HT-29 (cell line): ENCODE data around the gene NPAS1. TPM values are rescaled to one million over a fixed set of nuclear protein-coding genes. Genes with fewer than 3 reads are reported as not detected.
A peak's percentile ranks its signal among the peaks of the same experiment; 100 is the strongest.
"Not testable (repeated sequence)": the region's sequence is repeated elsewhere in the genome, so short reads cannot be mapped to it uniquely, and the experiment has no call there.

Experiments
- DNase-seq: peaks from one replicate; pipeline ENCODE4 v3.0.0-alpha.2; 2015; ENCODE audit warnings: low spot score
- total RNA-seq: library from RNA; depleted of rRNA; stranded (reverse); fragments of >200 nt; shearing (Covaris generic); gene quantifications from 2 replicates; pipeline ENCODE4 v1.2.3, GENCODE V29; 2014

Gene NPAS1
- total RNA-seq, 1 experiment from 2014 or later: not detected

DNA sequence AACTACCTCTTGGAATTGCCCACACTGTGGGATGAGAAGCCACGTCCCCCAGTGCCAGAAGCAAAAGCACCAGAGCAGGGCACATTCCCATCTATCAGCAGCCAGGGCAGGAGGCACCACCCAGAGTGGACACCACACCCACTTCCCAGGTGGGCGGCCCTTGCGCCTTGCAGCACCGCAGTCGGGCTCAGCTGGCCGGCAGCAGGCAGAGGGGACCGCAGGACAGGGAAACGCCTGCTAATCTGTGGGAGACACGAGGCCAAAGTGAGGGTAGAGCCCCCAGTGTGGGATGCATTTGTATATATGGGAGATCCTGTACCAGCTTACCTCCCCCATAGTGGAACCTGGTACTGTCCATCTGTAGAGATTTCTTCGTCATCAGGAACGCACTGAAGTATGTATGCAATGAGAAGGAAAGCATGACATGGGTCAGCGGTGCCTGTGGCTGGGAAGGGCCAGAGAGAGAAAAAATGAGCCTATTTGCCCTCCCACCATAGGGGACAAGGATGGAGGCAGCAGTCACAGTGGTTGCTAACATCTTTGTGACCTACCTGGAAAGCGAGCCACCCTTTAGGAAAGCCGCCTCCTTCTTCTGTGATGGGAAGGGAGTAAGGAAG is 30.9 kb upstream of the NPAS1 start:
- no peak for DNase-seq

GRCh38 chr19:46990991-46991676 is 28.5 kb upstream of the NPAS1 start:
- DNase-seq: peak; percentile 94

- DNase-seq: no peak
Observed at GRCh38 chr19:46992699-46993535, 26.7 kb upstream of the NPAS1 start.

- no peak for DNase-seq
Observed at GRCh38 chr19:46993622-46994021, 26.0 kb upstream of the NPAS1 start.

- DNase-seq: no peak
Observed at GRCh38 chr19:46994141-46994686, 25.4 kb upstream of the NPAS1 start.

DNA sequence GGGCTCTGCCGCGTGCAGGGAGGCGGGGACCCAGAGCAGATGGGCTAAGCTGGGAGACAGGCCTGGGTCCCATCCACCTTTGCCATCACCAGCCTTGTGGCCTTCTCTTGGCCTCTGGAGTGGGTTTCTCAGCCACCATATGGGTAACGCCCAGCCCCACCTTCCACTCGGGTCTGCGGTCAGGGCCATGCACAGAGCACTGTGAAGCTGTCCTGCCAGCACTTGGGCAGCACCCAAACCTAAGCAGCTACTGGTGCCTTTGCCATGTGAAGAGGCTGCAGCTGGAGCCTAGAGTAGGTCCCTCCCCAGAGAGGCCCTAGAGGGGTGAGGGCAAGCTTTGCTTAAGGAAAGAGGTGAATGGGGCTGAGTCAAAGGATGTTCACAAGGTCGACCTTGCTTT is 24.1 kb upstream of the NPAS1 start:
- DNase-seq: no peak

DNA sequence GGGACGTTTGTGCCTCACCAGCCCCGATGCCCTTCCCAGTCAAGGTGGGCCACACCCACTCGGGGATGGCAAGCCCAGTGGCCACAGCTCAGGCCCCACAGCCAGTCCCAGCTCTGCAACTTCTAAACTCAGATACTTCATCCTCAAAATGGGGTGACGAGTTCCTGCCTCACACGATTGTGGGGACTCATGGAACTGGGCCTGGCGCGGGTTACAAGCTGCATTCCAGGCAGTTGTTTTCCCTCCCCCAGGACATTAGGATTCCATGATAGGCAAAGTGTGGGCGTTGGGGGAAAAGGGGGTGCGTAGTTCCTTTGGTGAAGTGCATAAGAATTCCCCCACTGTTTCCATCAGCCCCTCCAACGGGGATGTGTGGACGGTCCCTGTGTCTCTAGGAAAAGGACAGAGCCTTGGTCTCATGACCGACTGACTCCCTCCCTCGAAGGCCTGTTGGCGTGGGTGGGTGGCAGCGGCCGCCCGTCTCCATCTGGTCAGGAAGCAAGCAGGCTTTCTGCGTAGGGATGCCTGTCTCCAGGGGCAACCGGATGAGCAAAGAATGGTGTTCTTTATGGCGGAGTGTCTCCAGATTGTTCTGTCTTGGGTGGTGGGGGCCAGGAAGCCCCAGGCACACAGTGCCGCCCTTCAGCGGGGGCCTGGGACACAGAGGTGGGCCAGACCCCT is 21.1 kb upstream of the NPAS1 start:
- DNase-seq: no peak

DNA sequence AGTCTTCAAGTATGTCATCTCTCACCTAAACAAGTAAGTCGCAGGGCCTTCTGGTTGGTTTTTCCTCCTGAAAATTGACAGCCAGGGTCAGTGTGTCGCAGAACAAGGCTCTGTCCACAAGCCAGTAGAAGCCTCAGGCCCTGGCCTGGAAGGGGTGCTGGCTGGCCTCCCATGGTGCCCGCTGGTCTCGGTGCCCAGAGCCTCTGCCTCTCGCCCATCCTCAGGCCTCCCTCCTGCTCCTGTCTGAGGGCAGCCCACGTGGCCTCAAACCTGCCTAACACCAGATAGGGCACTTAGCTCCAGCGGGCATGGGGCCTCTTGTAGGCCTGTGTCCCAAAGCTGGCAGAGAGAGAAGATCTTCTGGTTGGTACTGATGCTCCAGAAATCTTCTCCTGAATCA is 20.3 kb upstream of the NPAS1 start:
- no peak for DNase-seq

DNA sequence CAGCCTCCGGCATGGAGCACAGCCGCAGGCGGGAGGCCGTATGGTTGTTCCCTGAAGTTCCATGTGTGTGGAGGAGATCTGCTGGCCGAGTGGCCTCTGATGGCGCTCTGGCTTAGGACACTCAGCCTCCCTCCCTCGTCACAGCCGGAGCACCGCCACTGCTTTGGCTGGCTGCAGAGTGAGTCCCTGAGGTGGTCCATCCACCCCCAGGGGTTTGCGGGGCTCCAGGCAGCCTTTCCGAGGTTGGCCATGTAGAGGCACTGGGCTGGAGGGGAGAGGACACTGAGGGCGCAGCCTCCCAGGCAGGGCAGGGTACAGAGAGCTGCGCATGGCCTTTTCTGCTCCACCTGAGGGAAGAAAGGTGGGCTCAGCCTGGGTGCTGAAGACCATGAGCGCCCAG is 19.8 kb upstream of the NPAS1 start:
- DNase-seq: no peak

DNA sequence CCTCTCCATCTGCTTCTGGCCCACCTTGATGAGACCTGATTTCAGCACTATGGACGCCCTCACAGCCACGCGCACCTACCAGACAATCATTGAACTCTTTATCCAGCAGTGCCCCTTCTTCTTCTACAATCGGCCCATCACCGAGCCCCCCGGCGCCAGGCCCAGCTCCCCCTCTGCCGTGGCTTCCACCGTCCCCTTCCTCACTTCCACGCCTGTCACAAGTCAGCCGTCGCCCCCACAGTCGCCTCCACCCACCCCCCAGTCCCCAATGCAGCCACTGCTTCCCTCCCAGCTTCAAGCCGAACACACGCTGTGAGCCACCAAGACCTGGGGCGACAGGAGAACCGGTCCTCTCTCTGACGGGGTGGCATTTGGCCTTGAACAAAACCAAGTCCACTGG is 19.3 kb upstream of the NPAS1 start:
- DNase-seq: no peak

DNA sequence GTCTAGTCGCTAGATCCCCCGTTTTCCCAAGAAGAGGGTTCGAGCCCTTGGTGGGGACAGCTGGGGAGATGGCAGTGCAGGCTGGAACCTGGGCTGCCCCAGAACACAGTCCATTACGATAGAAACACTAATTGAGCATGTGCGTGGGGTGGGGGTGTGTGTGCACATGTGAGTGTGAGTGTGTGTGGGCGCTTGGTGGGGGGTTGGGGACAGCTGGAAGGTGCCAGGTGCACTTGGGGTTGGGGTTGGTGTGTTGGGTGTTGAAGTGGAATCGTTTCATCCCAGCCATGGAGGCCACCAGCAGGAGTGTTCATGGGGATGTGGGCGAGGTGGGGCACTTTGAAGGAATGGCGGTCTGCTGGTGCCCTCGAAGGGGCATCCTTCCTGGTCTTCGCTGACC is 18.1 kb upstream of the NPAS1 start:
- no peak for DNase-seq

DNA sequence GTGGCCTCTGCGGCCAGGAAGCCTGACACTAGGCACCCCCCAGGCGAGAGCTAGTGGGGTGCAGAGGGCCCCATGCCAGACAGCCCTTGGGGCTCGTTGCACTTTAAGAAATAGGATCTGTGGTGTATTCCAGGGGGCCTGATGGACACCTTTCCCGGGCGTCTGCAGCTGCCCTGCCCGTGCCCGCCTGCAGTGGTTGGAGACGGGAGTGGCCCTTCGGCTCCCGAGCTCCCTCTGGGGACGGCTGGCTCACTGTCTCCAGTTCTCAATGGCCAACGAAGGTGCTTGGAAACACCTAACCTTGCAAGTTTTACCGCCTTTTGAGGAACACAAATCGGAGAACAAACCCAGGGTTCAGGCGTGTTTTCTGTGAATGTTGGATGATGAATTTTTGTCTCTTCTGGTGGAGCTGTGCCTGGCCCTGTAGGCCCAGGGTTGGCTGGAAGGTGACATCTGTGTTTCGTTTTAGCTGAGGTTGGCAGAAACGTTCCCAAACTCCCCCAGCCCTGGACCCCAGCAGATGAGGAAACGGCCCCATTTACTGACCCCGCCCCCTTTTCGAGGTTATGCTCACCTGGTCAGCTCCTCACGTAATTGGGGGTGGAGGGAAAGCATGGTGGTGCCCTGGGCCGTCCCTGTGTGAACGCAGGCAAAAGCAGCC is 17.4 kb upstream of the NPAS1 start:
- peak; percentile 78 for DNase-seq

DNA sequence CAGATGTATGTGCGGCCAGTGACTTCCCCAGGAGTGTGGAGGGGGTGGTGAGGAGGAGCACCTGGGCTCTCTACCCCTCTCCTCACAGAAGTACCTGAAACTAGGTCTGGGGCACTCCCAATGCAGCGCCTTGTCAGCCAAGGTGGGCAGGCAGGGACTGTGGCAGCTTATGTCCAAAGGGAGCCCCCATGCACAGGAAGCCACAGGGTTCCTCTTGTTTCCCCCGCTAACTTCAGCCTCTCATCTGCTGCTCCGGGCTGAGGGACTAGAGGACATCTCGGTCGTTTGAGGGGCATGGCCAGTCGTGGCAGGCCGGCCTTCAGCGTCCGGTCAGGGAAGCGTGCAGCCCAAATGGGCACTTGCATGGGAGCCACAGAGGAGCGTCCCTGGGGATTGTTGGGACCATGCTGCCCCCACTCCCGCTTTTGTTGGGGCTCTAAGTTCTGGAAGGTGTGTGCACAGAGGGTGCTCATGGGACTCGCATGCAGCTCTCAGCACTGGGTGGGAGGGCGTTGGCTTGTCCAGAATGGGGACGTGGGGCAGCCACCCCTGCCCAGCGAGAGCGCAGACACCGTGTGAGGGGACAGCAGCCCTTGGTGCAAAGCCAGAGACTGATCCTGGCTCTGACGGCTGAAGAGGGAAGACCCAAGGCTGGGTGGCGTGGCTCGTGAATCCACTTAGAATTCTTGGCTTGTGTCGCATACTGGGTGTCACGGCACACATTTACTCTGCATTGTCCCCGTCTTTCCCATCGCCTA is 16.6 kb upstream of the NPAS1 start:
- no peak for DNase-seq

DNA sequence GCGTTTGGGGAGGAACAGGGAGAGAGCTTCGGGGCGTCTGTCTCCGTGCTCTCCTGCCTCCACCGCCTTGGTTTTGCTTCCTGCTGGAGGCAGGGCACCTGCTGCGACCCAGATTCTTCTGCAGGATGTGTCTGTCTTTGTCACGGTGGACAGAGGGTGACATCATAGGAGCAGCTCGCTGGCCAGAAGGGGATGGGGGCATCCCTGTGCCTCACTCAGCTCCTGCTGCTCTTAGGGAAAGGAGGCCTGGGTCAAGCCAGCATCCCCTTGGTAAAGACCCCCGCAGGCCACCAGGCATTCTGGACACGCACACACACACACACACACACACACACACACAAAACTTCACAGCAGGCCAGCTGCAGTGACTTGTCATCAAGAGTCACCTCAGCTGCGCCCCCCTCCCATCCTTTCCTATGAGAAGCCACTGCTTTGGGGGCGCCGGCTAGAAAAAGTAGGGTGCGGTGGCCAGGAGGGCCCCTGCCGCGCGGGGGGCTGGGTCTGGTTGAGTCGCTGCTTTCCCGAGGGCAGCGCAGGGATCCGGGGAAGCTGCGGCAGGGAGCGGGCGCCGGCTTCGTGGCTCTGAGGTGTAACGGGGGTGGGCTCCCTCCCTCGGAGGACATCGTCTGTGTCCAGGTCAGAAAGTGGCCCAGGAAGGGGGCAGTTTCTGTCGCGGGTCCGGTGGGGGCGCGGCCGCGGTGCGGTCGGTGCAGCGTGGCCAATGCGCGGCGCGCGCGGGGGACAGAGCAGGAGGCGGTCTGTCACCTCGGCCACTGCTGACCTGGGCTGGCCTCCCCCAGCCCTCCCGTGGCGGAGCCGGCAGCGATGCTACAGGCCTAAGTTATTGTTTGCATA is 15.8 kb upstream of the NPAS1 start:
- no peak for DNase-seq

DNA sequence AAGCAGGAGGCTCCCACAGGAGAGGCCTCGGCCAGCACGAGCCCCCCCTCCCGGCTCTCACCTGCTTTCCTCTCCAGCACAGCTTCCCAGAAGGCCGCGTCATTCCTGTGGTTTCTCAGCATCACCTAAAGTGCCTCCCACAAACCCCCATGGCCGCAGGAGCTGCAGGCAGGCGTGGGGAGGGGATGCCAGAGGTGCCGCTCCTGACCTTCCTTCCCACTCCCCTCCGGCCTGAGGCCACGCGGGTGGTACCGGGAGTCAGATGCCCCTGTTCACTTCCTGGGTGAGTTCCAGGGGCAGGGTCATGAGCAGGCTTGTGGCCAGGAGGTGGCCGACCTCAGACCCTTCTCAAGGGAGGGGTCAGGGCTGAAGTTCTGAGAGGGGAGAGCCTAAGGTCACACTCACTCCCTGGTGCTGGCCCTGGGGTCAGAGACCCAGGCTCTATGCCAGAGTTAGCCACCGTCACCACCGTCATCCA is 14.4 kb upstream of the NPAS1 start:
- DNase-seq: no peak

DNA sequence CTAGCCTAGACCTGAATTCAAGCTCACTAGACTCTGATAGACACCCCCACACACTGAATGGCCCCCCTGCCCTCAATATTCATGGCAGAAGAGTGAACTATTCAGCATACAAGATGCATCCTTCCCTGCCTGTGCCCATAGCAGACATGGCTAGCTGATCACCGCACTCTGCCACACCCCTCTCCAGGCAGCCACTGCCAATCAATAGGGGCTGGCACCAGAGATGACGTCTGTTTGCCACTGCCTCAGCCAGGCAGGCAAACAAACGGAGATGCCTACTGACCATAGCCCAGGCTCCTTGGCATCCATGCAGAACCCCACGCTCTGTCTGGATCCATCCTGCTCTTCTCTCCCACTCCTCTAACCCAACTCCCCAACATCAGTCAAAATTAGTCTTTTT is 13.8 kb upstream of the NPAS1 start:
- peak; percentile 63 for DNase-seq

- no peak for DNase-seq
Observed at GRCh38 chr19:47006496-47006895, 13.1 kb upstream of the NPAS1 start.

DNA sequence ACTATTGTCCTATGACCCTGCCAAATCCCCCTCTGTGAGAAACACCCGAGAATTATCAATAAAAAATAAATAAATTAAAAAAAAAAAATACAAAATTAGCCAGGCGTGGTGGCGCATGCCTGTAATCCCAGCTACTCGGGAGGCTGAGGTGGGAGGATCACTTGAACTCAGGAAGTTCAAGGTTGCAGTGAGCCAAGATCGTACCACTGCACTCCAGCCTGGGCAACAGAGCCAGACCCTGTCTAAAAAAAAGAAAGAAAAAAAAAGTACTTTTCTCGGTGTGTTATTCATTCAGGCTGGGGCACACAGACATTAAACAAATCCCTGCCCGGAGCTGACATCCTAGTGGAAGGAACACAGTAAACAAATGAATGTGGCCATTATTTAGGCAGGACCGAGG is 9.1 kb upstream of the NPAS1 start:
- not testable (repeated sequence) for DNase-seq

- DNase-seq: no peak
Observed at GRCh38 chr19:47012617-47013016, 7.0 kb upstream of the NPAS1 start.
